Left ventricle myocardium inferior (tissue), 1 donor: ENCODE measurements around the gene CPEB1. TPM values are rescaled to one million over a fixed set of nuclear protein-coding genes. Genes with fewer than 3 reads are reported as not detected.
"Not testable (repeated sequence)": the region's sequence is repeated elsewhere in the genome, so short reads cannot be mapped to it uniquely, and the experiment has no call there.

Experiments used
- DNase-seq: peaks from one replicate; pipeline ENCODE4 v3.0.0-alpha.2; 2020
- H3K27ac ChIP-seq: fragments of 200-600 bp; replicated peaks from 2 replicates; pipeline ENCODE4 v1.8.0; 2021
- H3K27me3 ChIP-seq: fragments of 200-600 bp; 2 replicates; pipeline ENCODE4 v1.8.0; 2021; ENCODE audit warnings: low read depth
- H3K36me3 ChIP-seq: fragments of 200-600 bp; 2 replicates; pipeline ENCODE4 v1.8.0; 2021
- H3K4me1 ChIP-seq: fragments of 200-600 bp; 2 replicates; pipeline ENCODE4 v1.8.0; 2021
- H3K4me3 ChIP-seq: fragments of 200-600 bp; 2 replicates; pipeline ENCODE4 v1.8.0; 2021; ENCODE audit warnings: mild to moderate bottlenecking, moderate library complexity
- H3K9me3 ChIP-seq: fragments of 200-600 bp; replicated peaks from 2 replicates; pipeline ENCODE4 v1.8.0; 2021
- intact Hi-C: fragments of 100-400 bp; cut with micrococcal nuclease; formaldehyde crosslinking; loops from one replicate; pipeline ENCODE4 v1.11.0; 2022
- total RNA-seq: library from RNA; stranded (reverse); fragmentation: NEBNext Ultra II Directional; extraction: Animal tissue kit (Norgen Biotek cat#: 25700); gene quantifications from one replicate; pipeline ENCODE4 v1.2.1, GENCODE V29; 2021
- TF ChIP-seq, protein P1 (sequence below): fragments of 200-600 bp; IDR thresholded peaks from 2 replicates; pipeline ENCODE4 v1.8.0; 2021; ENCODE audit warnings: antibody characterized with exemption, mild to moderate bottlenecking, borderline replicate concordance
- donor health status: DM: no; HTN: yes; CAD: no; lungs with severe emphysema.

Gene CPEB1
- total RNA-seq, 1 donor from 2014 or later, result 1.6 TPM

DNA sequence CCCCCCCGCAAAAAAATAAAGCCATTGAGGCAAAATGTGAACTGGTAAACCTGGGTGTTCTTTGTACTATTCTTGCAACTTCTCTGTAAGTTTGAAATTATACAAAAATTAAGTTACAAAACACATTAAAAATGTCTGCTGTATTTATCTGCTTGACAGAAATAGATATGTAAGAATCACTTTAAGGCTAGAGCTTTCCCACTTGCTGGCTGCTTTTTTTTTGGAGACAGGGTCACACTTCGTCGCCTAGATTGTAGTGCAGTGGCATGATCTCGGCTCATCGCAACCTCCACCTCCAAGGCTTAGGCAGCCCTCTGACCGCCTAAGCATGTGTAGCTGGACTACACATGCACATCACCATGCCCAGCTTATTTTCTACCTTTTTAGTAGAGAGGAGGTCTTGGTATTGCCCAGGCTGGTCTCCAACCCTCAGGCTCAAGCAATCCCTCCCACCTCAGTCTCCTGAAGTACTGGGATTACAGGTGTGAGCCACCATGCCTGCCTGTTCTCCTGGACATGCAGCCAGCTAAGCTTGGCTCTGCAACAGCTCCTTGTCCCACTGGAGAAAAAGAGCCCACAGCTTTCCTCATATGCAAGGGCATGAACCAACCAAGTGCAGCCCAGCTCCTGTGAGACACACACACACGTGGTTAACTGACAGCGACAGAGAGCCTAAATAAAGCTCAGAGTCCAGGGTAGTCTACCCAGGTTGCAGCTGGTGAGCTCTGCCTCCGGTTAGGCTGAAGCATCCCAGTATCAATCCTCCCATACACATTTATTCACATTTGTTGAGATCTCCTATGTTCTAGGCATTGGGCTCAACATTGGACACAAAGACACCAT lies 111.4 kb downstream of the CPEB1 start:
- TF ChIP-seq, protein P1, sequence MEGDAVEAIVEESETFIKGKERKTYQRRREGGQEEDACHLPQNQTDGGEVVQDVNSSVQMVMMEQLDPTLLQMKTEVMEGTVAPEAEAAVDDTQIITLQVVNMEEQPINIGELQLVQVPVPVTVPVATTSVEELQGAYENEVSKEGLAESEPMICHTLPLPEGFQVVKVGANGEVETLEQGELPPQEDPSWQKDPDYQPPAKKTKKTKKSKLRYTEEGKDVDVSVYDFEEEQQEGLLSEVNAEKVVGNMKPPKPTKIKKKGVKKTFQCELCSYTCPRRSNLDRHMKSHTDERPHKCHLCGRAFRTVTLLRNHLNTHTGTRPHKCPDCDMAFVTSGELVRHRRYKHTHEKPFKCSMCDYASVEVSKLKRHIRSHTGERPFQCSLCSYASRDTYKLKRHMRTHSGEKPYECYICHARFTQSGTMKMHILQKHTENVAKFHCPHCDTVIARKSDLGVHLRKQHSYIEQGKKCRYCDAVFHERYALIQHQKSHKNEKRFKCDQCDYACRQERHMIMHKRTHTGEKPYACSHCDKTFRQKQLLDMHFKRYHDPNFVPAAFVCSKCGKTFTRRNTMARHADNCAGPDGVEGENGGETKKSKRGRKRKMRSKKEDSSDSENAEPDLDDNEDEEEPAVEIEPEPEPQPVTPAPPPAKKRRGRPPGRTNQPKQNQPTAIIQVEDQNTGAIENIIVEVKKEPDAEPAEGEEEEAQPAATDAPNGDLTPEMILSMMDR, result no peak
- no peak for DNase-seq
- peaks cover 58% of the 10 kb centered on the region for H3K36me3 ChIP-seq
- H3K4me1 ChIP-seq, result peaks cover 55% of the 10 kb centered on the region
- intact Hi-C loops, result no loop called here
- H3K27ac ChIP-seq, result no peak overlapping the region
- no peaks in the 10 kb centered on the region for H3K27me3 ChIP-seq
- H3K4me3 ChIP-seq, result no peak overlapping the region
- no peaks in the 10 kb centered on the region for H3K9me3 ChIP-seq

DNA sequence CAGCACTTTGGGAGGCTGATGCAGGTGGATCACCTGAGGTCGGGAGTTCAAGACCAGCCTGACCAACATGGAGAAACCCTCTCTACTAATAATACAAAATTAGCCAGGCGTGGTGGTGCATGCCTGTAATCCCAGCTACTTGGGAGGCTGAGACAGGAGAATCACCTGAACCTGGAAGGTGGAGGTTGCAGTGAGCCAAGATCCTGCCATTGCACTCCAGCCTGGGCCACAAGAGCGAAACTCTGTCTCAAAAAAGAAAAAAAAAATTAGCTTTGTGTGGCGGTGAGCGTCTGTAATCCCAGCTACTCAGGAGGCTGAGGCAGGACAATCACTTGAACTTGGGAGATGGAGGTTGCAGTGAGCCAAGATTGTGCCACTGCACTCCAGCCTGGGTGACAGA lies 112.0 kb downstream of the CPEB1 start:
- Histone ChIP-seq H3K4me1 (peaks cover 52% of the 10 kb centered on the region), H3K36me3 (peaks cover 58% of the 10 kb centered on the region)
- H3K27ac ChIP-seq, H3K9me3 ChIP-seq, intact Hi-C loops, H3K27me3 ChIP-seq, H3K4me3 ChIP-seq, DNase-seq: not testable (repeated sequence)

DNA sequence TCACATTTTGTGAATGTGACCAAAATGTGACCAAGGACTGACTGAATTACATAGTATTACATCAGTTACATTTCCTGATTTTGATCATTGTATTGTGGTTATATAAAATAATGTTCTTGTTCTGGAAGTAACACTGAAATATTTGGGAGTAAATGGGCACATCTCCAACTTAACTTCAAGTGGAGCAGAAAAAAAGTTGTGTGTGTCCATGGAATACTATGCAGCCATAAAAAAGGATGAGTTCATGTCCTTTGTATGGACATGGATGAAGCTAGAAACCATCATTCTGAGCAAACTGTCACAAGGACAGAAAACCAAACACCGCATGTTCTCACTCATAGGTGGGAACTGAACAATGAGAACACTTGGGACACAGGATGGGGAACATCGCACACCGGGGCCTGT lies 112.7 kb downstream of the CPEB1 start:
- Histone ChIP-seq H3K4me1 (peaks cover 45% of the 10 kb centered on the region), H3K36me3 (peaks cover 58% of the 10 kb centered on the region)
- DNase-seq, intact Hi-C loops, H3K4me3 ChIP-seq, H3K9me3 ChIP-seq, H3K27me3 ChIP-seq, H3K27ac ChIP-seq: not testable (repeated sequence)

DNA sequence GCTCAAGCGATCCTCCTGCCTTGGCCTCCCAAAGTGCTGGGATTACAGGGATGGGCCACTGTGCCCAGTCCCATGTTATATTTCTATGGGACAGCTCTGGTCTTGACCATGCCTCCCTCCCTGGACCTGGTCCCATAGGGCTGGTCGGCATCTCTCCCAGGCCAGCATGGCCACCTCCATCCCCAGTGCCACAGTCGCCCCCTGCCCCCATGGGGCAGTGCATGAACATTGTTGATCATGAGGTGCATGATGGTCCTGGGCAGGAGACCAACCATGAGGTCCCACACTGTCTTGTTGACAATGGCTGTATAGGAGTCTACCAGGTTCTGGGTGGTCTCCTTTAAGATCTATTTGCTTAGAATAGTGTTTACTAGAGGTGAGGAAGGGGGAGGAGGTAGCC lies 113.4 kb downstream of the CPEB1 start:
- H3K9me3 ChIP-seq, result no peaks in the 10 kb centered on the region
- DNase-seq, result no peak
- H3K4me1 ChIP-seq, result peaks cover 39% of the 10 kb centered on the region
- intact Hi-C loops, result no loop called here
- H3K27ac ChIP-seq, result no peak overlapping the region
- H3K4me3 ChIP-seq, result no peak overlapping the region
- H3K27me3 ChIP-seq, result no peaks in the 10 kb centered on the region
- peaks cover 56% of the 10 kb centered on the region for H3K36me3 ChIP-seq
- TF ChIP-seq, protein P1, result no peak

DNA sequence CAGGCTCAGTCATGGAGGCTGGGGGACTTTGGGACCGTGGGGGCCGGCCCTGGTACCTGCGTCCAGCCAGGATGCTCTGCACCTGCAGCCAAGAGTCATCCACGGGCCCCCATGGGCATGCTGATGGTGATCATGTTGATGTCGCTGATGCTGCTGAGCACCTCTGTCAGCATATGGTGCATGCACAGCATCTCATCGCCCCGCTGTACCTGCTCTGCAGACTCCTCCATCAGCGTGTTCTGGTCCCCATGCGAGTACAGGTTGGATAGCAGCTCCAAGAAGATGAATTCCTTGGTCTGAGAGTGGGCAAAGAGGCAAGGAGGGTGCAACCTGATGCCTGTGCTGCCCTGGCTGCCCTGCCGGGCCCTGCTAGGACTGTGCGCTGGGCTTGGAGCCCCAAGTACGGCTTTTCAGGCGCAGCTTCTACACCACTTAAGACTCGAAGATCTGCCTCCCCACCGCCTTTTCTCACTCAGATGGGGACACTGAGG lies 114.1 kb downstream of the CPEB1 start:
- DNase-seq, result no peak
- Histone ChIP-seq H3K4me1 (peaks cover 31% of the 10 kb centered on the region), H3K27me3 (no peaks in the 10 kb centered on the region), H3K4me3 (no peak overlapping the region), H3K9me3 (no peaks in the 10 kb centered on the region), H3K27ac (no peak overlapping the region), H3K36me3 (peaks cover 49% of the 10 kb centered on the region)
- intact Hi-C loops, result no loop called here
- TF ChIP-seq, protein P1, result no peak

DNA sequence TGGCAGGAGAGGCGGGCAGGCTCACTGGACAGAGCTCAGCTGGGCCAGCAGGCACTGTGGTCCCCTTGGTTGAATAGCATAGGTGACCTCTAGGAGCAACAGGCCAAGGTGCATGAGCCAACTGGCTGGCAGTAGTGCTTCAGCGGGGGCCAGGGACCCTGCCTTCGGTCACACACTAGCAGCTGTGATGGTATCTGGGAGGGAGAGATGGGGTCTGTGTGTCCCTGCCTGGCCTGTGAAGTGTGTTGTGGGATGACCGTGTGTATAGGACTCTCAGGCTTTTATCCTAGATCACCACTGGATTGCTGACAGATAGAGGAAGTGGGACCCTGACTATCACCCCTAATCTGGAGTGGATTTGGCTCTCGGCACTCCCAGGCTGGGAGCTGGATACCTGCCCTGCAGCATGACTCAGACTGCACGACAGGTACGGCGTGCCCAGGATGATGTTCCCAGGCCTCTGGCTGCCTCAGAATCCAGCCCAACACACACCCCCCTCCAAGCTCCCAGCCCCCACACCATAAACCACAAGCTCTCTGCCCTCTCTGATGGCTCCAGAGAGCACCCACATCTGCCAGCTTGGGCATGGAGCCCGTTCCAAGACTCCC lies 114.7 kb downstream of the CPEB1 start:
- H3K36me3 ChIP-seq, result peaks cover 43% of the 10 kb centered on the region
- intact Hi-C loops, result no loop called here

More for the DNA sequence above, 114.7 kb downstream of the CPEB1 start:
- no peaks in the 10 kb centered on the region for H3K9me3 ChIP-seq
- no peaks in the 10 kb centered on the region for H3K27me3 ChIP-seq
- H3K4me3 ChIP-seq, result no peak overlapping the region
- DNase-seq, result no peak
- TF ChIP-seq, protein P1, result no peak
- H3K27ac ChIP-seq, result no peak overlapping the region
- peaks cover 25% of the 10 kb centered on the region for H3K4me1 ChIP-seq
